H9 (cell line): ENCODE measurements around the gene S100B. TPM values are rescaled to one million over a fixed set of nuclear protein-coding genes. Genes with fewer than 3 reads are reported as not detected.
"Not testable (repeated sequence)": the region's sequence is repeated elsewhere in the genome, so short reads cannot be mapped to it uniquely, and the experiment has no call there.

ENCODE experiments used
- DNase-seq: peaks from one replicate; pipeline ENCODE4 v3.0.0-alpha.2; 2017
- H2AFZ ChIP-seq: one replicate; pipeline ENCODE4 v1.6.1; 2013; ENCODE audit warnings: mild to moderate bottlenecking, low read length, control low read depth, moderate library complexity
- H2AK5ac ChIP-seq: 2 replicates; pipeline ENCODE4 v1.6.1; 2013; ENCODE audit warnings: low read length, control low read depth, mixed read lengths; ENCODE audit not compliant: insufficient read length
- H2BK120ac ChIP-seq: one replicate; pipeline ENCODE4 v1.6.1; 2013; ENCODE audit warnings: low read depth, mild to moderate bottlenecking, low read length, control low read depth, inconsistent platforms; ENCODE audit not compliant: poor library complexity, severe bottlenecking
- H2BK12ac ChIP-seq: 2 replicates; pipeline ENCODE4 v1.6.1; 2013; ENCODE audit warnings: low read length, control low read depth, mixed read lengths, low read depth; ENCODE audit not compliant: insufficient read length
- H2BK15ac ChIP-seq: 2 replicates; pipeline ENCODE4 v1.6.1; 2013; ENCODE audit warnings: low read depth, low read length, control low read depth
- H2BK20ac ChIP-seq: one replicate; pipeline ENCODE4 v1.6.1; 2013; ENCODE audit warnings: low read depth, mild to moderate bottlenecking, low read length, control low read depth, inconsistent platforms; ENCODE audit not compliant: poor library complexity, severe bottlenecking
- H2BK5ac ChIP-seq: 2 replicates; pipeline ENCODE4 v1.6.1; 2013; ENCODE audit warnings: low read length, control low read depth, mixed read lengths; ENCODE audit not compliant: insufficient read length
- H3K14ac ChIP-seq: 2 replicates; pipeline ENCODE4 v1.6.1; 2013; ENCODE audit warnings: low read length, control low read depth; ENCODE audit not compliant: insufficient read depth
- H3K18ac ChIP-seq: 2 replicates; pipeline ENCODE4 v1.6.1; 2013; ENCODE audit warnings: low read depth, mild to moderate bottlenecking, mixed read lengths, low read length, control low read depth; ENCODE audit not compliant: insufficient read length
- H3K23ac ChIP-seq: 2 replicates; pipeline ENCODE4 v1.6.1; 2013; ENCODE audit warnings: low read length, control low read depth, mixed read lengths, low read depth; ENCODE audit not compliant: insufficient read length
- H3K23me2 ChIP-seq: 2 replicates; pipeline ENCODE4 v1.6.1; 2013; ENCODE audit warnings: low read depth, mild to moderate bottlenecking, mixed read lengths, low read length, control low read depth; ENCODE audit not compliant: insufficient read length, poor library complexity, severe bottlenecking
- H3K27ac ChIP-seq: 2 replicates; pipeline ENCODE4 v1.5.1; 2013; ENCODE audit warnings: low read length, control low read depth, mixed read lengths, low read depth; ENCODE audit not compliant: insufficient read length
- H3K27me3 ChIP-seq: 2 replicates; pipeline ENCODE4 v1.6.1; 2013; ENCODE audit warnings: low read length, control low read depth, inconsistent platforms; ENCODE audit not compliant: insufficient read depth
- H3K4ac ChIP-seq: 2 replicates; pipeline ENCODE4 v1.6.1; 2013; ENCODE audit warnings: low read depth, mild to moderate bottlenecking, control low read depth, inconsistent platforms, low read length, moderate library complexity
- H3K4me1 ChIP-seq: 2 replicates; pipeline ENCODE4 v1.6.1; 2013; ENCODE audit warnings: low read length, control low read depth, inconsistent platforms; ENCODE audit not compliant: insufficient read depth
- H3K4me2 ChIP-seq: 2 replicates; pipeline ENCODE4 v1.6.1; 2013; ENCODE audit warnings: low read length, control low read depth, mixed read lengths; ENCODE audit not compliant: insufficient read length, insufficient read depth
- H3K56ac ChIP-seq: 2 replicates; pipeline ENCODE4 v1.6.1; 2013; ENCODE audit warnings: low read depth, mild to moderate bottlenecking, mixed read lengths, low read length, control low read depth; ENCODE audit not compliant: insufficient read length
- H3K79me1 ChIP-seq: 2 replicates; pipeline ENCODE4 v1.6.1; 2013; ENCODE audit warnings: low read depth, mild to moderate bottlenecking, moderate library complexity, low read length, control low read depth, inconsistent platforms; ENCODE audit not compliant: insufficient read depth, poor library complexity, severe bottlenecking
- H3K79me2 ChIP-seq: 2 replicates; pipeline ENCODE4 v1.6.1; 2013; ENCODE audit warnings: low read length, control low read depth, inconsistent platforms; ENCODE audit not compliant: insufficient read depth
- H3K9ac ChIP-seq: 2 replicates; pipeline ENCODE4 v1.6.1; 2013; ENCODE audit warnings: low read length, control low read depth, mixed read lengths; ENCODE audit not compliant: insufficient read length; ENCODE audit errors: extremely low read depth
- H3K9me3 ChIP-seq: one replicate; pipeline ENCODE4 v1.6.1; 2013; ENCODE audit warnings: low read depth, low read length, inconsistent platforms; ENCODE audit not compliant: control insufficient read depth
- H3T11ph ChIP-seq: one replicate; pipeline ENCODE4 v1.6.1; 2013; ENCODE audit warnings: mild to moderate bottlenecking, low read length, control low read depth, inconsistent platforms
- H4K20me1 ChIP-seq: one replicate; pipeline ENCODE4 v1.6.1; 2013; ENCODE audit not compliant: control insufficient read depth, insufficient read length, insufficient read depth
- H4K5ac ChIP-seq: 2 replicates; pipeline ENCODE4 v1.6.1; 2013; ENCODE audit warnings: low read depth, mild to moderate bottlenecking, mixed read lengths, low read length, control low read depth; ENCODE audit not compliant: insufficient read length
- H4K8ac ChIP-seq: replicated peaks from 2 replicates; pipeline ENCODE4 v1.6.1; 2013; ENCODE audit warnings: low read length, control low read depth, mixed read lengths, low read depth; ENCODE audit not compliant: insufficient read length
- H4K91ac ChIP-seq: 2 replicates; pipeline ENCODE4 v1.6.1; 2013; ENCODE audit warnings: low read depth, mild to moderate bottlenecking, moderate library complexity, mixed read lengths, low read length, control low read depth; ENCODE audit not compliant: insufficient read length
- H3K27ac Mint-ChIP-seq, 3 experiments: 2 replicates in 2 of 3; 3 replicates in 1 of 3; pipeline ENCODE4 v1.8.0; 2020 to 2021; ENCODE audit warnings: mixed read lengths in 3 of 3, mild to moderate bottlenecking in 1 of 3, moderate library complexity in 1 of 3
- H3K27me3 Mint-ChIP-seq: 2 replicates; pipeline ENCODE4 v1.8.0; 2021; ENCODE audit warnings: low read depth, mild to moderate bottlenecking, moderate library complexity, mixed read lengths
- H3K36me3 Mint-ChIP-seq, 3 experiments: 2 replicates in 2 of 3; 3 replicates in 1 of 3; pipeline ENCODE4 v1.8.0; 2020 to 2021; ENCODE audit warnings: low read depth in 3 of 3, mixed read lengths in 3 of 3; ENCODE audit not compliant: insufficient read depth in 1 of 3
- H3K4me1 Mint-ChIP-seq, 2 experiments: 2 replicates each; pipeline ENCODE4 v1.8.0; 2020; ENCODE audit warnings: mixed read lengths in 2 of 2
- H3K4me3 Mint-ChIP-seq, 2 experiments: 2 replicates in 1 of 2; 3 replicates in 1 of 2; pipeline ENCODE4 v1.8.0; 2020 to 2021; ENCODE audit warnings: mild to moderate bottlenecking in 2 of 2, mixed read lengths in 2 of 2, moderate library complexity in 1 of 2
- H3K9me3 Mint-ChIP-seq, 2 experiments: 2 replicates in 1 of 2; 3 replicates in 1 of 2; pipeline ENCODE4 v1.8.0; 2020; ENCODE audit warnings: mild to moderate bottlenecking in 2 of 2, mixed read lengths in 2 of 2, moderate library complexity in 1 of 2
- WGBS: extraction: QIAGEN DNeasy Blood & Tissue Kit; methylation state at CpG from one replicate; pipeline ENCODE4 v1.1.7; 2013; ENCODE audit warnings: missing lambda C conversion rate, low lambda C conversion rate, mixed read lengths; ENCODE audit not compliant: insufficient read length; ENCODE audit errors: extremely low coverage; 5-methylcytosine and 5-hydroxymethylcytosine counted together
- total RNA-seq: library from RNA; stranded (reverse); gene quantifications from 2 replicates; pipeline ENCODE4 v1.2.1, GENCODE V29; 2021
- TF ChIP-seq, protein P1 (sequence below): fragments of 200-600 bp; sonication (generic); conservative IDR thresholded peaks from 3 replicates; pipeline ENCODE4 v1.8.0; 2021; ENCODE audit warnings: antibody characterized with exemption, mild to moderate bottlenecking

Gene S100B
- total RNA-seq, 1 experiment from 2014 or later = 0.26 TPM

DNA sequence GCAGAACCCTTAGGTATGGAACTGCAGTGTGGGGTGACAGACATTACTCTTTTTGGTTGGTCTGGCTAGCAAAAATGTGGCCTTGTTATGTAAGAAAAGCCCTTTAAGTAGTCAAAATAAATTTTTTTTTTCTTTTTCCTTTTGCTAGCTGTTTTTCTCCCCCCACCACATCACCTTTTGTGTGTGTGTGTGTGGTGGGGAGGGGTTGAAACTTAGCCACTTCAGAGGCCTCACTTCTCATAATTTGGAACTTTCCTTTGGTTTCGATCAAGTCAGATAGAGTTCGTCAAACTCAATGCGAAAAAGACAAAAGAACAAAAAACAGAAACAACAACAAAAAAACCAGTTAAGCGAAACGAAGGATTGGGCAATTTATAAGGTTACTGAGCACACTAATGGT is 28.7 kb upstream of the S100B start:
- Histone ChIP-seq H3K27ac (no peak overlapping the region), H3K14ac (no peak overlapping the region), H2BK5ac (no peak overlapping the region), H2AK5ac (no peak overlapping the region), H3K23me2 (peaks cover 7% of the 10 kb centered on the region), H2BK12ac (no peak overlapping the region), H3K79me1 (peaks cover 3% of the 10 kb centered on the region), H3K4me2 (no peak overlapping the region), H3K4me1 (no peaks in the 10 kb centered on the region; the same call in 1 of the 2 replicates), H3K4ac (no peak overlapping the region), H4K5ac (no peak overlapping the region), H2BK120ac (no peak overlapping the region), H4K20me1 (no peaks in the 10 kb centered on the region), H3K79me2 (peaks cover 2% of the 10 kb centered on the region; the same call in 1 of the 2 replicates), H3K18ac (peak overlapping the region; percentile 49), H3K9ac (no peak overlapping the region), H3K56ac (no peak overlapping the region), H2BK20ac (no peak overlapping the region), H4K8ac (no peak overlapping the region), H3K9me3 (no peaks in the 10 kb centered on the region), H3K27me3 (no peaks in the 10 kb centered on the region), H2BK15ac (no peak overlapping the region), H4K91ac (no peak overlapping the region), H2AFZ (peak overlapping the region; percentile 82), H3K23ac (no peak overlapping the region), H3T11ph (no peak overlapping the region)
- no CpG with 5 or more reads among the region's 5 CpGs for WGBS
- Mint-ChIP-seq H3K36me3 (peaks cover 0 to 5% (median 5%) of the 10 kb centered on the region in 3 experiments; a peak in 5 of 7 replicates), H3K4me3 (no peak overlapping the region), H3K27ac (no peak overlapping the region), H3K27me3 (no peaks in the 10 kb centered on the region), H3K9me3 (0 out of 5 replicates have a peak, but pooled peaks cover 0 to 2% of the 10 kb centered on the region in 2 experiments), H3K4me1 (peaks cover 21 to 24% of the 10 kb centered on the region in 2 experiments)
- no peak for DNase-seq
- TF ChIP-seq, protein P1, sequence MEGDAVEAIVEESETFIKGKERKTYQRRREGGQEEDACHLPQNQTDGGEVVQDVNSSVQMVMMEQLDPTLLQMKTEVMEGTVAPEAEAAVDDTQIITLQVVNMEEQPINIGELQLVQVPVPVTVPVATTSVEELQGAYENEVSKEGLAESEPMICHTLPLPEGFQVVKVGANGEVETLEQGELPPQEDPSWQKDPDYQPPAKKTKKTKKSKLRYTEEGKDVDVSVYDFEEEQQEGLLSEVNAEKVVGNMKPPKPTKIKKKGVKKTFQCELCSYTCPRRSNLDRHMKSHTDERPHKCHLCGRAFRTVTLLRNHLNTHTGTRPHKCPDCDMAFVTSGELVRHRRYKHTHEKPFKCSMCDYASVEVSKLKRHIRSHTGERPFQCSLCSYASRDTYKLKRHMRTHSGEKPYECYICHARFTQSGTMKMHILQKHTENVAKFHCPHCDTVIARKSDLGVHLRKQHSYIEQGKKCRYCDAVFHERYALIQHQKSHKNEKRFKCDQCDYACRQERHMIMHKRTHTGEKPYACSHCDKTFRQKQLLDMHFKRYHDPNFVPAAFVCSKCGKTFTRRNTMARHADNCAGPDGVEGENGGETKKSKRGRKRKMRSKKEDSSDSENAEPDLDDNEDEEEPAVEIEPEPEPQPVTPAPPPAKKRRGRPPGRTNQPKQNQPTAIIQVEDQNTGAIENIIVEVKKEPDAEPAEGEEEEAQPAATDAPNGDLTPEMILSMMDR = no peak

DNA sequence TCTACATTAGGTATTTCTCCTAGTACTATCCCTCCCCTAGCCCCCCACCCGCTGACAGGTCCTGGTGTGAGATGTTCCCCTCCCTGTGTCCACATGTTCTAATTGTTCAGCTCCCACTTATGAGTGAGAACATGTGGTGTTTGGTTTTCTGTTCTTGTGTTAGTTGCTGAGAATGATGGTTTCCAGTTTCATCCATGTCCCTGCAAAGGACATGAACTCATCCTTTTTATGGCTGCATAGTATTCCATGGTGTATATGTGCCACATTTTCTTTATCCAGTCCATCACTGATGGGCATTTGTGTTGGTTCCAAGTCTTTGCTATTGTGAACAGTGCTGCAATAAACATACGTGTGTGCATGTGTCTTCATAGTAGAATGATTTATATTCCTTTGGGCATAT is 26.0 kb upstream of the S100B start:
- not testable (repeated sequence) for H3K36me3 Mint-ChIP-seq, H2AFZ ChIP-seq, H3K9me3 ChIP-seq, H3K27me3 ChIP-seq, H3K79me2 ChIP-seq, H2BK12ac ChIP-seq, DNase-seq, H3K79me1 ChIP-seq, H4K20me1 ChIP-seq, H2BK15ac ChIP-seq, H2BK120ac ChIP-seq, H2AK5ac ChIP-seq, H2BK5ac ChIP-seq, H3K14ac ChIP-seq, H3K4ac ChIP-seq, H3K27ac ChIP-seq, H3K27ac Mint-ChIP-seq, H3K23me2 ChIP-seq, H3K4me1 ChIP-seq, H3K4me2 ChIP-seq, H3K56ac ChIP-seq, H4K8ac ChIP-seq, H2BK20ac ChIP-seq, H3K27me3 Mint-ChIP-seq, H4K5ac ChIP-seq, H3K23ac ChIP-seq, H3T11ph ChIP-seq, H3K4me3 Mint-ChIP-seq, H3K18ac ChIP-seq, H4K91ac ChIP-seq, H3K9ac ChIP-seq
- H3K9me3 Mint-ChIP-seq = peaks cover 7 to 13% of the 10 kb centered on the region in 2 experiments
- WGBS = no CpG with 5 or more reads among the region's 2 CpGs
- peaks cover 21 to 25% of the 10 kb centered on the region in 2 experiments for H3K4me1 Mint-ChIP-seq
